Dendritic cell treated with granulocyte-macrophage colony-stimulating factor and Interleukin-4, amounts not matched to agents 40 ng/mL and 50 ng/mL, for 4 days (primary cell): ENCODE measurements around the gene ANTXR2.
A peak's percentile ranks its signal among the peaks of the same experiment; 100 is the strongest.
"Not testable (repeated sequence)": the region's sequence is repeated elsewhere in the genome, so short reads cannot be mapped to it uniquely, and the experiment has no call there.

ENCODE experiments used
- H3K27ac Mint-ChIP-seq: one replicate; pipeline ENCODE4 v1.8.0; 2022; ENCODE audit warnings: mild to moderate bottlenecking, mixed read lengths
- H3K27me3 Mint-ChIP-seq: one replicate; pipeline ENCODE4 v1.8.0; 2022; ENCODE audit warnings: mild to moderate bottlenecking, mixed read lengths
- H3K36me3 Mint-ChIP-seq: one replicate; pipeline ENCODE4 v1.8.0; 2022; ENCODE audit warnings: low read depth, mixed read lengths
- H3K4me1 Mint-ChIP-seq: one replicate; pipeline ENCODE4 v1.8.0; 2022; ENCODE audit warnings: low read depth, mixed read lengths
- H3K4me3 Mint-ChIP-seq: one replicate; pipeline ENCODE4 v1.8.0; 2022; ENCODE audit warnings: mild to moderate bottlenecking, moderate library complexity, mixed read lengths
- H3K9me3 Mint-ChIP-seq: one replicate; pipeline ENCODE4 v1.8.0; 2022; ENCODE audit warnings: mixed read lengths
- intact Hi-C: fragments of 100-400 bp; cut with micrococcal nuclease; formaldehyde crosslinking; loops from one replicate; pipeline ENCODE4 v1.15.0; 2022

The ANTXR2 gene

GRCh38 chr4:80072744-80073472 lies at the start of gene ANTXR2:
Gene ANTXR2 (minus strand): TSS chr4:80073229. CDS start chr4:80072560, 669 bp downstream.
- peaks cover 45% of the 10 kb centered on the region for H3K36me3 Mint-ChIP-seq
- peaks cover 51% of the 10 kb centered on the region for H3K4me1 Mint-ChIP-seq
- intact Hi-C loops, result loop anchor here (2.0 to 5.0 kb wide), 3 partner anchors 14 to 129 kb away; no protein-coding TSS in a partner anchor
- H3K27ac Mint-ChIP-seq, result peak within 1 kb of the TSS; percentile 94
- H3K4me3 Mint-ChIP-seq, result peak within 1 kb of the TSS; percentile 96
- no peaks in the 10 kb centered on the region for H3K9me3 Mint-ChIP-seq
- H3K27me3 Mint-ChIP-seq, result no peaks in the 10 kb centered on the region

- H3K9me3 Mint-ChIP-seq, result peaks cover 20% of the 10 kb centered on the region
- H3K4me3 Mint-ChIP-seq, H3K27ac Mint-ChIP-seq, intact Hi-C loops, H3K4me1 Mint-ChIP-seq, H3K27me3 Mint-ChIP-seq, H3K36me3 Mint-ChIP-seq: not testable (repeated sequence)
Observed at GRCh38 chr4:80121815-80122214, 48.8 kb upstream of the ANTXR2 start.

- H3K27ac Mint-ChIP-seq, H3K36me3 Mint-ChIP-seq, H3K4me3 Mint-ChIP-seq, H3K4me1 Mint-ChIP-seq, intact Hi-C loops, H3K27me3 Mint-ChIP-seq: not testable (repeated sequence)
- peaks cover 26% of the 10 kb centered on the region for H3K9me3 Mint-ChIP-seq
Observed at GRCh38 chr4:80119620-80120019, 46.6 kb upstream of the ANTXR2 start.

- Mint-ChIP-seq H3K27ac (no peak overlapping the region), H3K36me3 (no peaks in the 10 kb centered on the region), H3K27me3 (peaks cover 2% of the 10 kb centered on the region), H3K9me3 (peaks cover 26% of the 10 kb centered on the region), H3K4me1 (no peaks in the 10 kb centered on the region), H3K4me3 (no peak overlapping the region)
- intact Hi-C loops, result no loop called here
Observed at GRCh38 chr4:80116516-80116915, 43.5 kb upstream of the ANTXR2 start.

GRCh38 chr4:80115368-80116181 lies 42.5 kb upstream of the ANTXR2 start:
- Mint-ChIP-seq H3K9me3 (peaks cover 26% of the 10 kb centered on the region), H3K36me3 (no peaks in the 10 kb centered on the region), H3K4me1 (no peaks in the 10 kb centered on the region), H3K27ac (no peak overlapping the region), H3K4me3 (no peak overlapping the region), H3K27me3 (peaks cover 2% of the 10 kb centered on the region)
- intact Hi-C loops, result no loop called here

- Mint-ChIP-seq H3K27me3 (peaks cover 2% of the 10 kb centered on the region), H3K27ac (no peak overlapping the region), H3K9me3 (peaks cover 26% of the 10 kb centered on the region), H3K4me1 (no peaks in the 10 kb centered on the region), H3K36me3 (no peaks in the 10 kb centered on the region), H3K4me3 (no peak overlapping the region)
- intact Hi-C loops, result no loop called here
Observed at GRCh38 chr4:80114732-80115265, 41.8 kb upstream of the ANTXR2 start.

- Mint-ChIP-seq H3K9me3 (peaks cover 23% of the 10 kb centered on the region), H3K4me3 (no peak overlapping the region), H3K4me1 (no peaks in the 10 kb centered on the region), H3K27me3 (peaks cover 2% of the 10 kb centered on the region), H3K36me3 (no peaks in the 10 kb centered on the region), H3K27ac (no peak overlapping the region)
- intact Hi-C loops, result no loop called here
Observed at GRCh38 chr4:80113615-80114014, 40.6 kb upstream of the ANTXR2 start.

GRCh38 chr4:80112236-80112635 lies 39.2 kb upstream of the ANTXR2 start:
- intact Hi-C loops, result no loop called here
- Mint-ChIP-seq H3K27ac (no peak overlapping the region), H3K27me3 (peaks cover 2% of the 10 kb centered on the region), H3K36me3 (no peaks in the 10 kb centered on the region), H3K9me3 (peaks cover 21% of the 10 kb centered on the region), H3K4me3 (no peak overlapping the region), H3K4me1 (no peaks in the 10 kb centered on the region)

GRCh38 chr4:80111276-80111675 lies 38.2 kb upstream of the ANTXR2 start:
- H3K27me3 Mint-ChIP-seq, result peaks cover 2% of the 10 kb centered on the region
- H3K9me3 Mint-ChIP-seq, result peaks cover 21% of the 10 kb centered on the region
- no peaks in the 10 kb centered on the region for H3K4me1 Mint-ChIP-seq
- no peak overlapping the region for H3K4me3 Mint-ChIP-seq
- no peak overlapping the region for H3K27ac Mint-ChIP-seq
- intact Hi-C loops, result no loop called here
- peaks cover 8% of the 10 kb centered on the region for H3K36me3 Mint-ChIP-seq

- no peaks in the 10 kb centered on the region for H3K27me3 Mint-ChIP-seq
- H3K36me3 Mint-ChIP-seq, result peaks cover 10% of the 10 kb centered on the region
- no peaks in the 10 kb centered on the region for H3K4me1 Mint-ChIP-seq
- H3K27ac Mint-ChIP-seq, result no peak overlapping the region
- peaks cover 24% of the 10 kb centered on the region for H3K9me3 Mint-ChIP-seq
- no peak overlapping the region for H3K4me3 Mint-ChIP-seq
- intact Hi-C loops, result no loop called here
Observed at GRCh38 chr4:80107374-80107773, 34.3 kb upstream of the ANTXR2 start.

GRCh38 chr4:80104927-80105326 lies 31.9 kb upstream of the ANTXR2 start:
- Mint-ChIP-seq H3K27ac (no peak overlapping the region), H3K4me1 (no peaks in the 10 kb centered on the region), H3K36me3 (peaks cover 10% of the 10 kb centered on the region), H3K4me3 (no peak overlapping the region), H3K27me3 (no peaks in the 10 kb centered on the region), H3K9me3 (peaks cover 24% of the 10 kb centered on the region)
- intact Hi-C loops, result no loop called here

- Mint-ChIP-seq H3K4me3 (no peak overlapping the region), H3K4me1 (peaks cover 2% of the 10 kb centered on the region), H3K27ac (no peak overlapping the region), H3K27me3 (no peaks in the 10 kb centered on the region), H3K9me3 (peaks cover 27% of the 10 kb centered on the region), H3K36me3 (peaks cover 10% of the 10 kb centered on the region)
- intact Hi-C loops, result no loop called here
Observed at GRCh38 chr4:80103629-80104028, 30.6 kb upstream of the ANTXR2 start.

GRCh38 chr4:80101792-80102116 lies 28.7 kb upstream of the ANTXR2 start:
- H3K27ac Mint-ChIP-seq, result no peak overlapping the region
- intact Hi-C loops, result no loop called here
- peaks cover 12% of the 10 kb centered on the region for H3K4me1 Mint-ChIP-seq
- H3K4me3 Mint-ChIP-seq, result no peak overlapping the region
- peaks cover 17% of the 10 kb centered on the region for H3K9me3 Mint-ChIP-seq
- peaks cover 6% of the 10 kb centered on the region for H3K36me3 Mint-ChIP-seq
- no peaks in the 10 kb centered on the region for H3K27me3 Mint-ChIP-seq

GRCh38 chr4:80101071-80101791 lies 28.2 kb upstream of the ANTXR2 start:
- Mint-ChIP-seq H3K9me3 (peaks cover 12% of the 10 kb centered on the region), H3K27me3 (no peaks in the 10 kb centered on the region), H3K4me1 (peaks cover 17% of the 10 kb centered on the region), H3K27ac (no peak overlapping the region), H3K4me3 (no peak overlapping the region), H3K36me3 (peaks cover 1% of the 10 kb centered on the region)
- intact Hi-C loops, result no loop called here
